Measurements from ENCODE around the gene GLB1L2. TPM values are rescaled to one million over a fixed set of nuclear protein-coding genes. Genes with fewer than 3 reads are reported as not detected.
A peak's percentile ranks its signal among the peaks of the same experiment; 100 is the strongest.

The GLB1L2 gene
- total and polyA plus RNA-seq, 2 of the 13 experiments (the other 11 are each of a cell fraction or from before 2014, with no cell fraction given), result 0.59 to 0.69 TPM

GRCh38 chr11:134382257-134382656, 50.5 kb downstream of the GLB1L2 start:
- intact Hi-C loops (cut with micrococcal nuclease; ENCODE audit: unreplicated experiment), result no loop called here
- in situ Hi-C loops (cut with HindIII; ENCODE audit: extremely low pct_ligation_motif_present, low pct_unique_long_range_greater_than_20kb), result no loop called here
- BruUV-seq (replicated peaks), result no TSS peak
- Histone ChIP-seq H2AFZ (ENCODE audit: low read length) (no peak overlapping the region), H3K4me2 (ENCODE audit: low read depth, low read length) (no peak overlapping the region), H3K36me3 (replicated peaks in 1 of 2; ENCODE audit: control insufficient read depth in 1 of 2, insufficient read depth in 2 of 2, low read length in 2 of 2) (no peaks in the 10 kb centered on the region), H3K4me3 (replicated peaks in 1 of 3; ENCODE audit: insufficient read depth in 1 of 3, low read depth in 2 of 3, low read length in 3 of 3) (no peak overlapping the region), H4K20me1 (ENCODE audit: insufficient read depth, low read length) (no peaks in the 10 kb centered on the region), H3K27me3 (ENCODE audit: control insufficient read depth in 1 of 2, insufficient read depth in 2 of 2, low read length in 2 of 2) (peaks cover 6 to 44% of the 10 kb centered on the region in 2 experiments; a peak in 4 of 5 replicates), H3K4me1 (ENCODE audit: insufficient read depth, low read length) (no peaks in the 10 kb centered on the region), H3K79me2 (ENCODE audit: insufficient read depth, low read length) (no peaks in the 10 kb centered on the region), H3K9me3 (ENCODE audit: low read length) (no peaks in the 10 kb centered on the region), H3K27ac (ENCODE audit: extremely low read length, insufficient read depth, low read length) (no peak overlapping the region), H3K9ac (ENCODE audit: insufficient read depth, low read depth, low read length) (no peak overlapping the region)
- POLR2A ChIA-PET, result no interaction called here
- WGBS (ENCODE audit: low lambda C conversion rate), result 58% methylated on average over 7 of the region's 8 CpGs
- no peak for DNase-seq (ENCODE audit: low spot score)
- ATAC-seq, result no peak
- CTCF ChIA-PET (ENCODE audit: low intra/inter-chr PET ratio, low total read pairs), result no interaction called here
- FAIRE-seq, result no peak
- TF ChIP-seq MNT (IDR thresholded peaks at IDR 0.05), result peak; percentile 71
- no peak for TF ChIP-seq DNMT1 (CRISPR knock-in tag; IDR thresholded peaks at IDR 0.05)
- TF ChIP-seq ZNF580 (CRISPR knock-in tag; IDR thresholded peaks at IDR 0.05; ENCODE audit: borderline replicate concordance, low read depth), result no peak

GRCh38 chr11:134382830-134383229, 51.0 kb downstream of the GLB1L2 start:
- H3K4me3 ChIP-seq (replicated peaks in 1 of 3; ENCODE audit: insufficient read depth in 1 of 3, low read depth in 2 of 3, low read length in 3 of 3), result no peak overlapping the region
- DNase-seq (ENCODE audit: low spot score), result no peak
- H3K9me3 ChIP-seq (ENCODE audit: low read length), result no peaks in the 10 kb centered on the region
- H4K20me1 ChIP-seq (ENCODE audit: insufficient read depth, low read length), result no peaks in the 10 kb centered on the region
- H3K27me3 ChIP-seq (ENCODE audit: control insufficient read depth in 1 of 2, insufficient read depth in 2 of 2, low read length in 2 of 2), result peaks cover 6 to 40% of the 10 kb centered on the region in 2 experiments; a peak in 4 of 5 replicates
- H3K27ac ChIP-seq (ENCODE audit: extremely low read length, insufficient read depth, low read length), result no peak overlapping the region
- H3K36me3 ChIP-seq (replicated peaks in 1 of 2; ENCODE audit: control insufficient read depth in 1 of 2, insufficient read depth in 2 of 2, low read length in 2 of 2), result no peaks in the 10 kb centered on the region
- no peak overlapping the region for H2AFZ ChIP-seq (ENCODE audit: low read length)
- in situ Hi-C loops (cut with HindIII; ENCODE audit: extremely low pct_ligation_motif_present, low pct_unique_long_range_greater_than_20kb) (no loop called here), intact Hi-C loops (cut with micrococcal nuclease; ENCODE audit: unreplicated experiment) (no loop called here)
- ChIA-PET POLR2A (no interaction called here), CTCF (ENCODE audit: low intra/inter-chr PET ratio, low total read pairs) (no interaction called here)
- H3K4me2 ChIP-seq (ENCODE audit: low read depth, low read length), result no peak overlapping the region
- H3K4me1 ChIP-seq (ENCODE audit: insufficient read depth, low read length), result no peaks in the 10 kb centered on the region
- ATAC-seq, result no peak
- no peak overlapping the region for H3K9ac ChIP-seq (ENCODE audit: insufficient read depth, low read depth, low read length)
- 0% methylated on average over 2 of the region's 24 CpGs for WGBS (ENCODE audit: low lambda C conversion rate)
- FAIRE-seq, result no peak
- no TSS peak for BruUV-seq (replicated peaks)
- no peaks in the 10 kb centered on the region for H3K79me2 ChIP-seq (ENCODE audit: insufficient read depth, low read length)
- TF ChIP-seq GTF3A (CRISPR knock-in tag; conservative IDR thresholded peaks at IDR 0.05) (no peak), ARID2 (CRISPR knock-in tag; IDR thresholded peaks at IDR 0.05; ENCODE audit: borderline replicate concordance) (no peak), ZNF441 (CRISPR knock-in tag; IDR thresholded peaks at IDR 0.05; ENCODE audit: borderline replicate concordance) (no peak), RCOR2 (CRISPR knock-in tag; IDR thresholded peaks at IDR 0.05) (no peak), TFE3 (CRISPR knock-in tag; IDR thresholded peaks at IDR 0.05) (no peak), ATRX (CRISPR knock-in tag; IDR thresholded peaks at IDR 0.05; ENCODE audit: borderline replicate concordance) (no peak), ERF (CRISPR knock-in tag; IDR thresholded peaks at IDR 0.05) (no peak)
